ENCODE results near the gene IL4. TPM values are rescaled to one million over a fixed set of nuclear protein-coding genes. Genes with fewer than 3 reads are reported as not detected.

Gene IL4
- total RNA-seq, 2 experiments from 2014 or later: not detected

GRCh38 chr5:132657676-132658380, 16.0 kb upstream of the IL4 start, which contains the start of gene IL13:
IL13 (plus strand) TSS chr5:132658173; CDS start chr5:132658187, 14 bp downstream.
- no peak for DNase-seq
- Histone ChIP-seq H3K27me3 (ENCODE audit: control insufficient read depth in 1 of 2, insufficient read depth in 2 of 2, low read length in 2 of 2) (peaks cover 27 to 34% of the 10 kb centered on the region in 2 experiments), H3K9me3 (ENCODE audit: control insufficient read depth in 1 of 2, insufficient read depth in 1 of 2, low read length in 2 of 2) (peaks cover 0 to 9% of the 10 kb centered on the region in 2 experiments), H3K36me3 (ENCODE audit: insufficient read depth, low read length) (no peaks in the 10 kb centered on the region), H3K27ac (ENCODE audit: low read depth in 1 of 2, low read length in 2 of 2) (no peak within 1 kb of the TSS), H3K4me3 (ENCODE audit: low read length) (no peak within 1 kb of the TSS), H3K4me1 (ENCODE audit: insufficient read depth, low read length) (peaks cover 24% of the 10 kb centered on the region)
- intact Hi-C loops (cut with DNase I, micrococcal nuclease): no loop called here
- Mint-ChIP-seq H3K4me3 (peak within 1 kb of the TSS; percentile 62), H3K4me1 (ENCODE audit: low read depth) (peaks cover 14% of the 10 kb centered on the region), H3K27me3 (peaks cover 48% of the 10 kb centered on the region), H3K36me3 (ENCODE audit: low read depth) (no peaks in the 10 kb centered on the region), H3K27ac (no peak within 1 kb of the TSS), H3K9me3 (no peaks in the 10 kb centered on the region)
- ChIA-PET POLR2A (interaction anchor here (0.7 kb wide), 1 partner anchor 8 kb away, joined by 3 read pairs; no protein-coding TSS in a partner anchor), CTCF (no interaction called here)
- TF ChIP-seq, protein P1, sequence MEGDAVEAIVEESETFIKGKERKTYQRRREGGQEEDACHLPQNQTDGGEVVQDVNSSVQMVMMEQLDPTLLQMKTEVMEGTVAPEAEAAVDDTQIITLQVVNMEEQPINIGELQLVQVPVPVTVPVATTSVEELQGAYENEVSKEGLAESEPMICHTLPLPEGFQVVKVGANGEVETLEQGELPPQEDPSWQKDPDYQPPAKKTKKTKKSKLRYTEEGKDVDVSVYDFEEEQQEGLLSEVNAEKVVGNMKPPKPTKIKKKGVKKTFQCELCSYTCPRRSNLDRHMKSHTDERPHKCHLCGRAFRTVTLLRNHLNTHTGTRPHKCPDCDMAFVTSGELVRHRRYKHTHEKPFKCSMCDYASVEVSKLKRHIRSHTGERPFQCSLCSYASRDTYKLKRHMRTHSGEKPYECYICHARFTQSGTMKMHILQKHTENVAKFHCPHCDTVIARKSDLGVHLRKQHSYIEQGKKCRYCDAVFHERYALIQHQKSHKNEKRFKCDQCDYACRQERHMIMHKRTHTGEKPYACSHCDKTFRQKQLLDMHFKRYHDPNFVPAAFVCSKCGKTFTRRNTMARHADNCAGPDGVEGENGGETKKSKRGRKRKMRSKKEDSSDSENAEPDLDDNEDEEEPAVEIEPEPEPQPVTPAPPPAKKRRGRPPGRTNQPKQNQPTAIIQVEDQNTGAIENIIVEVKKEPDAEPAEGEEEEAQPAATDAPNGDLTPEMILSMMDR (IDR thresholded peaks at IDR 0.05): no peak
- ATAC-seq (ENCODE audit: poor library complexity): no peak

DNA sequence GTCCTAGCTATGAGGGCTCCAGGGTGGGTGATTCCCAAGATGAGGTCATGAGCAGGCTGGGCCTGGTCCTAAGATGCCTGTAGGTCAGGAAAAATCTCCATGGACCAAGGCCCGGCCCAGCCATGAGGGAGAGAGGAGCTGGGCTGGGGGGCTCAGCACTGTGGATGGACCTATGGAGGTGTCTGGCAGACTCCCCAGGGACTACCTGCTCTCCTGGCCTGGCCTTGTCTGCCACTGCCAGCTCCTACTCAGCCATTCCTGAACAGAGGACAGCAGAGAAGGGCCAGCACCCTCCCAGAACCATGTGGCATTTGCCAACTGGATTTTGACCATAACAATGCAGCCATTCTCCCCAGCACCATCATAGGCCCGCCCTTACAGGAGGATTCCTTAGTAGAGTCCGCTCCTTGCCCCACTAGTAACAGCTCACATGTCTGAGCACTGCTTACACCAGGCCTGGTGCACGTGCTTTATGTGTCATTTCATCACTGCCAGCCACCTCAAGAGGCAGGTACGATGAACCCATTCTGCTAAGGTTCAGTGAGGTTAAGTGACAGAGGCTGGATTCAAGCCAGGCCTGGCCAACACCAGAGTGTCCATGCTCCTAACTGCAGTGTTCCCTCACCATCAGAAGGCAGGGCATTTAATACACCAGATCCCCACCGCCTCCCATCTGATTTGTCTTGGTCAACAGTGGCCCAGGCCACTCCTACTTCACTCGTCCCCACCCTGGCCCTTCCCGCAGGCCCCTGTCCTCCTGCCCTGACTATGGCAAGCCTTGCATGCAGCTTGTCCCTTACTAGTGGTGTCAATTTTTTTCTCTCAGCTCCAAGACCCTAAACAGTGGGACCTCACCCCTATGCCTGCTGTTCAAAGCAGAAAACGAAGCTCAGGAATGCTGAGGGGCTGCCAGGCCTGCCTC, 15.1 kb upstream of the IL4 start:
- no peak overlapping the region for H3K4me3 Mint-ChIP-seq
- DNase-seq (no peak), ATAC-seq (ENCODE audit: poor library complexity) (no peak)
- H3K36me3 Mint-ChIP-seq (ENCODE audit: low read depth): no peaks in the 10 kb centered on the region
- POLR2A ChIA-PET: no interaction called here
- intact Hi-C loops (cut with DNase I, micrococcal nuclease): no loop called here
- no peak overlapping the region for H3K27ac ChIP-seq (ENCODE audit: low read depth in 1 of 2, low read length in 2 of 2)
- no peak overlapping the region for H3K27ac Mint-ChIP-seq
- H3K4me1 Mint-ChIP-seq (ENCODE audit: low read depth): peaks cover 14% of the 10 kb centered on the region
- peaks cover 44% of the 10 kb centered on the region for H3K27me3 Mint-ChIP-seq
- H3K9me3 ChIP-seq (ENCODE audit: control insufficient read depth in 1 of 2, insufficient read depth in 1 of 2, low read length in 2 of 2): peaks cover 0 to 9% of the 10 kb centered on the region in 2 experiments
- peaks cover 32% of the 10 kb centered on the region for H3K4me1 ChIP-seq (ENCODE audit: insufficient read depth, low read length)
- no peak overlapping the region for H3K4me3 ChIP-seq (ENCODE audit: low read length)
- CTCF ChIA-PET: no interaction called here
- H3K27me3 ChIP-seq (ENCODE audit: control insufficient read depth in 1 of 2, insufficient read depth in 2 of 2, low read length in 2 of 2): peaks cover 27 to 34% of the 10 kb centered on the region in 2 experiments
- no peaks in the 10 kb centered on the region for H3K36me3 ChIP-seq (ENCODE audit: insufficient read depth, low read length)
- no peaks in the 10 kb centered on the region for H3K9me3 Mint-ChIP-seq
- TF ChIP-seq, protein P1 (IDR thresholded peaks at IDR 0.05): no peak

DNA sequence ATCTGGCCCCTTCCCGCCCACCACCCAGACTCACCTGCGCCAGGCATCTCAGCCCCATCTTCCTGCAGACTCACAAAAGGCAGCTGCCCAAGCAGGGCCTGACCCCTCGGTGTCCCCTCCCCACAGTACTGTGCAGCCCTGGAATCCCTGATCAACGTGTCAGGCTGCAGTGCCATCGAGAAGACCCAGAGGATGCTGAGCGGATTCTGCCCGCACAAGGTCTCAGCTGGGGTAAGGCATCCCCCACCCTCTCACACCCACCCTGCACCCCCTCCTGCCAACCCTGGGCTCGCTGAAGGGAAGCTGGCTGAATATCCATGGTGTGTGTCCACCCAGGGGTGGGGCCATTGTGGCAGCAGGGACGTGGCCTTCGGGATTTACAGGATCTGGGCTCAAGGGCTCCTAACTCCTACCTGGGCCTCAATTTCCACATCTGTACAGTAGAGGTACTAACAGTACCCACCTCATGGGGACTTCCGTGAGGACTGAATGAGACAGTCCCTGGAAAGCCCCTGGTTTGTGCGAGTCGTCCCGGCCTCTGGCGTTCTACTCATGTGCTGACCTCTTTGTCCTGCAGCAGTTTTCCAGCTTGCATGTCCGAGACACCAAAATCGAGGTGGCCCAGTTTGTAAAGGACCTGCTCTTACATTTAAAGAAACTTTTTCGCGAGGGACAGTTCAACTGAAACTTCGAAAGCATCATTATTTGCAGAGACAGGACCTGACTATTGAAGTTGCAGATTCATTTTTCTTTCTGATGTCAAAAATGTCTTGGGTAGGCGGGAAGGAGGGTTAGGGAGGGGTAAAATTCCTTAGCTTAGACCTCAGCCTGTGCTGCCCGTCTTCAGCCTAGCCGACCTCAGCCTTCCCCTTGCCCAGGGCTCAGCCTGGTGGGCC, 13.9 kb upstream of the IL4 start:
- peaks cover 14% of the 10 kb centered on the region for H3K4me1 Mint-ChIP-seq (ENCODE audit: low read depth)

More for the DNA sequence above, 13.9 kb upstream of the IL4 start:
- H3K27ac ChIP-seq (ENCODE audit: low read depth in 1 of 2, low read length in 2 of 2): no peak overlapping the region
- TF ChIP-seq, protein P1 (IDR thresholded peaks at IDR 0.05): no peak
- no peak for ATAC-seq (ENCODE audit: poor library complexity)
- Mint-ChIP-seq H3K27me3 (peaks cover 32% of the 10 kb centered on the region), H3K9me3 (no peaks in the 10 kb centered on the region), H3K27ac (no peak overlapping the region), H3K4me3 (no peak overlapping the region), H3K36me3 (ENCODE audit: low read depth) (no peaks in the 10 kb centered on the region)
- no peak overlapping the region for H3K4me3 ChIP-seq (ENCODE audit: low read length)
- no peaks in the 10 kb centered on the region for H3K36me3 ChIP-seq (ENCODE audit: insufficient read depth, low read length)
- CTCF ChIA-PET: no interaction called here
- POLR2A ChIA-PET: no interaction called here
- no peak for DNase-seq
- peaks cover 0 to 9% of the 10 kb centered on the region in 2 experiments for H3K9me3 ChIP-seq (ENCODE audit: control insufficient read depth in 1 of 2, insufficient read depth in 1 of 2, low read length in 2 of 2)
- H3K27me3 ChIP-seq (ENCODE audit: control insufficient read depth in 1 of 2, insufficient read depth in 2 of 2, low read length in 2 of 2): peaks cover 26 to 33% of the 10 kb centered on the region in 2 experiments
- intact Hi-C loops (cut with DNase I, micrococcal nuclease): no loop called here
- H3K4me1 ChIP-seq (ENCODE audit: insufficient read depth, low read length): peaks cover 39% of the 10 kb centered on the region
